Upper lobe of right lung (tissue), 1 donor: ENCODE data around the gene LTBP2. TPM values are rescaled to one million over a fixed set of nuclear protein-coding genes. Genes with fewer than 3 reads are reported as not detected.

Source experiments
- ATAC-seq: fragments of 200-7000 bp; cut with Tn5 transposase; one replicate; pipeline ENCODE4 v1.9.1; 2020; ENCODE audit warnings: mild to moderate bottlenecking, moderate library complexity
- DNase-seq: peaks from one replicate; pipeline ENCODE4 v3.0.0-alpha.2; 2020
- H3K27ac ChIP-seq: fragments of 200-600 bp; one replicate; pipeline ENCODE4 v1.8.0; 2022
- H3K27me3 ChIP-seq: fragments of 200-600 bp; one replicate; pipeline ENCODE4 v1.8.0; 2022; ENCODE audit warnings: mild to moderate bottlenecking
- H3K36me3 ChIP-seq: fragments of 200-600 bp; one replicate; pipeline ENCODE4 v1.8.0; 2022
- H3K4me1 ChIP-seq: fragments of 200-600 bp; one replicate; pipeline ENCODE4 v1.8.0; 2022
- H3K4me3 ChIP-seq: fragments of 200-600 bp; one replicate; pipeline ENCODE4 v1.8.0; 2022; ENCODE audit warnings: mild to moderate bottlenecking
- H3K9me3 ChIP-seq: fragments of 200-600 bp; one replicate; pipeline ENCODE4 v1.8.0; 2022
- CTCF ChIP-seq: fragments of 200-600 bp; IDR thresholded peaks from one replicate; pipeline ENCODE4 v1.8.0; 2022; ENCODE audit warnings: antibody characterized with exemption
- intact Hi-C: fragments of 100-400 bp; cut with DNase I; formaldehyde crosslinking; loops from one replicate; pipeline ENCODE4 v1.11.0; 2022
- total RNA-seq: library from RNA; stranded (reverse); fragmentation: NEBNext Ultra II Directional; extraction: Animal tissue kit (Norgen Biotek cat#: 25700); gene quantifications from one replicate; pipeline ENCODE4 v1.2.1, GENCODE V29; 2021
- donor health status: DM: no; HTN: yes; CAD: no; lungs with severe emphysema.

LTBP2 gene
- total RNA-seq, 1 donor from 2014 or later, result 117 TPM

- no peaks in the 10 kb centered on the region for H3K9me3 ChIP-seq
- intact Hi-C loops, result no loop called here
- ATAC-seq, result no peak
- peaks cover 26% of the 10 kb centered on the region for H3K4me1 ChIP-seq
- H3K27me3 ChIP-seq, result no peaks in the 10 kb centered on the region
- TF ChIP-seq CTCF, result no peak
- H3K27ac ChIP-seq, result no peak overlapping the region
- H3K4me3 ChIP-seq, result no peak overlapping the region
- H3K36me3 ChIP-seq, result no peaks in the 10 kb centered on the region
- DNase-seq, result no peak
These were observed 24.7 kb downstream of the LTBP2 start for GRCh38 chr14:74587363-74587707.

GRCh38 chr14:74586681-74587362 is 25.2 kb downstream of the LTBP2 start:
- ATAC-seq (no peak), DNase-seq (no peak)
- no peaks in the 10 kb centered on the region for H3K9me3 ChIP-seq
- TF ChIP-seq CTCF, result no peak
- H3K4me3 ChIP-seq, result no peak overlapping the region
- no peaks in the 10 kb centered on the region for H3K36me3 ChIP-seq
- no peak overlapping the region for H3K27ac ChIP-seq
- no peaks in the 10 kb centered on the region for H3K27me3 ChIP-seq
- intact Hi-C loops, result no loop called here
- peaks cover 21% of the 10 kb centered on the region for H3K4me1 ChIP-seq

GRCh38 chr14:74585406-74586335 is 26.4 kb downstream of the LTBP2 start:
- Histone ChIP-seq H3K27ac (peak overlapping the region; percentile 3), H3K4me1 (peaks cover 22% of the 10 kb centered on the region), H3K27me3 (no peaks in the 10 kb centered on the region), H3K9me3 (no peaks in the 10 kb centered on the region), H3K4me3 (no peak overlapping the region), H3K36me3 (no peaks in the 10 kb centered on the region)
- ATAC-seq (no peak), DNase-seq (no peak)
- TF ChIP-seq CTCF, result no peak
- intact Hi-C loops, result no loop called here

GRCh38 chr14:74584951-74585350 is 27.1 kb downstream of the LTBP2 start:
- Histone ChIP-seq H3K4me3 (no peak overlapping the region), H3K27ac (peak overlapping the region; percentile 3), H3K36me3 (no peaks in the 10 kb centered on the region), H3K9me3 (no peaks in the 10 kb centered on the region), H3K4me1 (peaks cover 22% of the 10 kb centered on the region), H3K27me3 (no peaks in the 10 kb centered on the region)
- no peak for ATAC-seq
- intact Hi-C loops, result no loop called here
- TF ChIP-seq CTCF, result no peak
- no peak for DNase-seq

GRCh38 chr14:74583689-74584434 is 28.2 kb downstream of the LTBP2 start:
- Histone ChIP-seq H3K27ac (peak overlapping the region; percentile 51), H3K4me1 (peaks cover 22% of the 10 kb centered on the region), H3K36me3 (no peaks in the 10 kb centered on the region), H3K4me3 (no peak overlapping the region), H3K9me3 (no peaks in the 10 kb centered on the region), H3K27me3 (no peaks in the 10 kb centered on the region)
- DNase-seq (no peak), ATAC-seq (no peak)
- TF ChIP-seq CTCF, result no peak
- intact Hi-C loops, result no loop called here
